ENCODE data around the gene ERC1. TPM values are rescaled to one million over a fixed set of nuclear protein-coding genes. Genes with fewer than 3 reads are reported as not detected.

The ERC1 gene
- total and polyA plus RNA-seq, 4 donors = 7.4 to 78.2 (median 39.8) TPM

DNA sequence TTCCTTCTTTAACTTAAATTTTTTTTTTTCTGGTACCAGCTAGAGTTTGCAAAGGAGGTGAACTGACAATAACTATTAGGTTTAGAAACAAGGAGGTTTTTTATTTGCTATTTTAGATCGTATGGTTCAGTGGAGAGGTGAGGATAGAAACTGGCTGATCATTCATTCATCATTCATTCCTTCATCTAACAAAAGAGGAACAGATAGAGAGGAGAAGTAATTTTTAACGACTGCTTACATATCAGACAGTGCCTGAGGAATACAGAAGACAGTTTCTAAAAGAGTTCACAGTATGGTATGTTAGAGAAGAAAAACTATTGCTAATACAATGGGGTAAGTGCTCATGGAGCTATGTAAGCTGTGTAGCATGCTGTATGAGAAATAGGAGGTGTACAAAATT lies 111.1 kb downstream of the ERC1 start:
- no peaks in the 10 kb centered on the region for H3K27me3 ChIP-seq (ENCODE audit: control insufficient read depth in 3 of 3, insufficient read depth in 3 of 3, low read length in 2 of 3)
- H3K4me1 ChIP-seq (ENCODE audit: control insufficient read depth in 5 of 5, insufficient read depth in 5 of 5, low read length in 5 of 5) = peaks cover 0 to 10% (median 0%) of the 10 kb centered on the region in 5 donors
- no peak for DNase-seq
- no peak overlapping the region for H3K9ac ChIP-seq (ENCODE audit: insufficient read depth in 1 of 2, low read length in 2 of 2)
- ATAC-seq (ENCODE audit: insufficient read depth, low FRiP score) = no peak
- TF ChIP-seq, protein P1, sequence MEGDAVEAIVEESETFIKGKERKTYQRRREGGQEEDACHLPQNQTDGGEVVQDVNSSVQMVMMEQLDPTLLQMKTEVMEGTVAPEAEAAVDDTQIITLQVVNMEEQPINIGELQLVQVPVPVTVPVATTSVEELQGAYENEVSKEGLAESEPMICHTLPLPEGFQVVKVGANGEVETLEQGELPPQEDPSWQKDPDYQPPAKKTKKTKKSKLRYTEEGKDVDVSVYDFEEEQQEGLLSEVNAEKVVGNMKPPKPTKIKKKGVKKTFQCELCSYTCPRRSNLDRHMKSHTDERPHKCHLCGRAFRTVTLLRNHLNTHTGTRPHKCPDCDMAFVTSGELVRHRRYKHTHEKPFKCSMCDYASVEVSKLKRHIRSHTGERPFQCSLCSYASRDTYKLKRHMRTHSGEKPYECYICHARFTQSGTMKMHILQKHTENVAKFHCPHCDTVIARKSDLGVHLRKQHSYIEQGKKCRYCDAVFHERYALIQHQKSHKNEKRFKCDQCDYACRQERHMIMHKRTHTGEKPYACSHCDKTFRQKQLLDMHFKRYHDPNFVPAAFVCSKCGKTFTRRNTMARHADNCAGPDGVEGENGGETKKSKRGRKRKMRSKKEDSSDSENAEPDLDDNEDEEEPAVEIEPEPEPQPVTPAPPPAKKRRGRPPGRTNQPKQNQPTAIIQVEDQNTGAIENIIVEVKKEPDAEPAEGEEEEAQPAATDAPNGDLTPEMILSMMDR (IDR thresholded peaks at IDR 0.05; ENCODE audit: control extremely low read depth, extremely low read depth) = no peak
- no peaks in the 10 kb centered on the region for H3K9me3 ChIP-seq (ENCODE audit: control insufficient read depth in 4 of 4, insufficient read depth in 3 of 4, low read length in 3 of 4)
- H3K4me3 ChIP-seq = no peak overlapping the region
- WGBS, 2 donors = 43 to 77% methylated on average over 2 of the region's 2 CpGs
- no peak overlapping the region for H3K27ac ChIP-seq (ENCODE audit: low read depth in 1 of 2, low read length in 1 of 2)
- H3K36me3 ChIP-seq (ENCODE audit: control insufficient read depth in 4 of 4, insufficient read depth in 4 of 4, low read length in 4 of 4) = peaks cover 0 to 4% (median 1%) of the 10 kb centered on the region in 4 donors

DNA sequence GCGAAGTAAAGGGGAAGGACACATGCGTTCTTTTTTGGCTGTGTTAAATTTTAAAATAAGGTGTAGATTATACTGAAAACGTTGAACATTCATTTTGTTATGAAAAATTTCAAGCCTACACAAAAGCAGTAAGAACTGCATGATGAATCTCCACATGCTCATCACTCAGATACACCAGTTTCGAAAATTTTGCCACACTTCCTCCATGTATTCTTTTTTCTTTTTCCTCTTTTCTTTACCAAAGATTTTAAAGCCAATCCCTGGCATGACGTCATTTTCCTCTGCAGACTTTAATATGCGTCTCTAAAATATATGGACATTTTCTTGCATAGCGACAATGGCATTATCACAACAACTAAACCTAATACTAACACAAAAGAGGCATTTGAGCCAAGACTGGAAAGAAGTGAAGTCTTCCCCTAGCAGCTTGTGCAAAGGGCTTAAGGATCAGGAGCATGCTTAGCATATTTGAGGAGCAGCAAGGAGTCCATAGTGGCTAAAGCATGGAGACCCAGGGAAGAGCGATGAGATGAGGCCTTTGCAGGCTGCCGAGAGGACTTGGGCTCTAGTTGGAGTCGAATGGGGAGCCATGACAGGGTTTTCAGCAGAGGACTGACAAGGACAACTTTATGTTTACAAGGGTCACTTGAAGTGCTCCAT lies 111.9 kb downstream of the ERC1 start:
- Histone ChIP-seq H3K9ac (ENCODE audit: insufficient read depth in 1 of 2, low read length in 2 of 2) (no peak overlapping the region), H3K4me1 (ENCODE audit: control insufficient read depth in 5 of 5, insufficient read depth in 5 of 5, low read length in 5 of 5) (peaks cover 0 to 13% (median 0%) of the 10 kb centered on the region in 5 donors), H3K27me3 (ENCODE audit: control insufficient read depth in 3 of 3, insufficient read depth in 3 of 3, low read length in 2 of 3) (no peaks in the 10 kb centered on the region), H3K36me3 (ENCODE audit: control insufficient read depth in 4 of 4, insufficient read depth in 4 of 4, low read length in 4 of 4) (peaks cover 0 to 4% (median 1%) of the 10 kb centered on the region in 4 donors), H3K4me3 (no peak overlapping the region), H3K27ac (ENCODE audit: low read depth in 1 of 2, low read length in 1 of 2) (no peak overlapping the region), H3K9me3 (ENCODE audit: control insufficient read depth in 4 of 4, insufficient read depth in 3 of 4, low read length in 3 of 4) (no peaks in the 10 kb centered on the region)
- no peak for DNase-seq
- WGBS, 2 donors = 65 to 83% methylated on average over 10 of the region's 10 CpGs
- no peak for ATAC-seq (ENCODE audit: insufficient read depth, low FRiP score)
- TF ChIP-seq, protein P1 (IDR thresholded peaks at IDR 0.05; ENCODE audit: control extremely low read depth, extremely low read depth) = no peak

DNA sequence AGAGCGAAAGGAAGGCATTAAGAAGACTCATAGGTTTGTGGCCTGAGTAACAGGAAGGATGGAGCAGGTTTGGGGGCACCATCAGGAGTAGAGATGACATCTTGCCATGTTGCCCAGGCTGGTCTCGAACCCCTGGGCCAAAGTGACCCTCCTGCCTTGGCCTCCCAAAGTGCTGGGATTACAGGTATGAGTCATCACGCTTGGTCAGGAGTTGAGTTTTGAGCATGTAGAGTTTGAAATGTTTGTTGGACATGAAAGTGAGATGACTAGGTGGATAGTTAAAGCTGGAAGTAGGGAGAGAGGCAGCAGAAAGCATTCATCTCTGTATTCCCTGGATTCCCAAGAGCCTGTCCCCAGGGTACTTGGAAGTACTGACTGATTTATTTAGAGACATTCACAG lies 112.6 kb downstream of the ERC1 start:
- H3K9ac ChIP-seq (ENCODE audit: insufficient read depth in 1 of 2, low read length in 2 of 2) = no peak overlapping the region
- no peak overlapping the region for H3K4me3 ChIP-seq
- H3K9me3 ChIP-seq (ENCODE audit: control insufficient read depth in 4 of 4, insufficient read depth in 3 of 4, low read length in 3 of 4) = no peaks in the 10 kb centered on the region
- H3K27me3 ChIP-seq (ENCODE audit: control insufficient read depth in 3 of 3, insufficient read depth in 3 of 3, low read length in 2 of 3) = no peaks in the 10 kb centered on the region
- DNase-seq (no peak), ATAC-seq (ENCODE audit: insufficient read depth, low FRiP score) (no peak)
- TF ChIP-seq, protein P1 (IDR thresholded peaks at IDR 0.05; ENCODE audit: control extremely low read depth, extremely low read depth) = no peak
- H3K36me3 ChIP-seq (ENCODE audit: control insufficient read depth in 4 of 4, insufficient read depth in 4 of 4, low read length in 4 of 4) = peaks cover 0 to 4% (median 1%) of the 10 kb centered on the region in 4 donors
- peaks cover 0 to 13% (median 0%) of the 10 kb centered on the region in 5 donors for H3K4me1 ChIP-seq (ENCODE audit: control insufficient read depth in 5 of 5, insufficient read depth in 5 of 5, low read length in 5 of 5)
- WGBS, 2 donors = 91 to 99% methylated on average over 3 of the region's 3 CpGs
- no peak overlapping the region for H3K27ac ChIP-seq (ENCODE audit: low read depth in 1 of 2, low read length in 1 of 2)

Data from lung (tissue), 12 donors.